HepG2 (cell line): ENCODE data around the gene GALR2. TPM values are rescaled to one million over a fixed set of nuclear protein-coding genes. Genes with fewer than 3 reads are reported as not detected.

Experiments
- AHR ChIP-seq: IDR thresholded peaks from 2 replicates; pipeline ENCODE4 v1.6.1; 2018; ENCODE audit warnings: missing genetic modification reagents, missing compliant biosample characterization
- CBX5 ChIP-seq: sonication (generic); formaldehyde crosslinking; IDR thresholded peaks from 2 replicates; pipeline ENCODE4 v1.4.0; 2020; ENCODE audit warnings: missing genetic modification reagents, borderline replicate concordance
- HCFC1 ChIP-seq: fragments of 150-350 bp; IDR thresholded peaks from 2 replicates; pipeline ENCODE4 v1.6.1; 2014; ENCODE audit warnings: low read depth, low read length
- KDM3A ChIP-seq: IDR thresholded peaks from 2 replicates; pipeline ENCODE4 v1.6.1; 2018; ENCODE audit warnings: low read depth, missing compliant biosample characterization
- NR2F2 ChIP-seq: IDR thresholded peaks from 2 replicates; pipeline ENCODE4 v1.6.1; 2012; ENCODE audit warnings: low read depth, inconsistent platforms, borderline replicate concordance
- PAX8 ChIP-seq: sonication (generic); formaldehyde crosslinking; IDR thresholded peaks from 2 replicates; pipeline ENCODE4 v1.8.0; 2022; ENCODE audit warnings: mild to moderate bottlenecking, missing genetic modification reagents, borderline replicate concordance
- ZFY ChIP-seq: sonication (generic); formaldehyde crosslinking; IDR thresholded peaks from 2 replicates; pipeline ENCODE4 v1.4.0; 2020; ENCODE audit warnings: missing genetic modification reagents
- ZNF101 ChIP-seq: sonication (generic); formaldehyde crosslinking; IDR thresholded peaks from 2 replicates; pipeline ENCODE4 v1.4.0; 2020; ENCODE audit warnings: mild to moderate bottlenecking, low read depth, missing genetic modification reagents, borderline replicate concordance
- ZNF121 ChIP-seq: sonication (generic); formaldehyde crosslinking; IDR thresholded peaks from 2 replicates; pipeline ENCODE4 v1.5.0; 2020; ENCODE audit warnings: mild to moderate bottlenecking, missing genetic modification reagents
- ZNF232 ChIP-seq: sonication (generic); formaldehyde crosslinking; IDR thresholded peaks from 2 replicates; pipeline ENCODE4 v1.4.0; 2020; ENCODE audit warnings: missing genetic modification reagents, borderline replicate concordance
- ZNF569 ChIP-seq: sonication (generic); formaldehyde crosslinking; IDR thresholded peaks from 2 replicates; pipeline ENCODE4 v1.5.0; 2020; ENCODE audit warnings: mild to moderate bottlenecking, missing genetic modification reagents, moderate library complexity, borderline replicate concordance
- ZNF761 ChIP-seq: sonication (generic); formaldehyde crosslinking; conservative IDR thresholded peaks from 2 replicates; pipeline ENCODE4 v1.4.0; 2020; ENCODE audit warnings: mild to moderate bottlenecking, missing genetic modification reagents
- ZNF768 ChIP-seq: sonication (generic); formaldehyde crosslinking; IDR thresholded peaks from 2 replicates; pipeline ENCODE4 v1.4.0; 2020; ENCODE audit warnings: missing genetic modification reagents
- ZZZ3 ChIP-seq: sonication (generic); formaldehyde crosslinking; IDR thresholded peaks from 2 replicates; pipeline ENCODE4 v1.4.0; 2020; ENCODE audit warnings: missing genetic modification reagents, mild to moderate bottlenecking, borderline replicate concordance
- polyA plus RNA-seq, 8 experiments: library from polyadenylated mRNA; depleted of rRNA in 3 of 8; stranded (reverse) in 7 of 8; unstranded in 1 of 8; fragments of >200 nt; fragmentation: Illumina TruSeq in 4 of 8; extraction: Trizol in 4 of 8; gene quantifications; 2 replicates each; pipeline versions ENCODE4 v1.2.1 to v1.2.3, GENCODE V29; 2011 to 2016; ENCODE audit warnings: low read depth in 4 of 8, missing spikeins in 1 of 8, mixed read lengths in 1 of 8; ENCODE audit not compliant: insufficient read depth in 1 of 8
- total RNA-seq, 5 experiments: library from RNA; depleted of rRNA; stranded (reverse); fragments of >200 nt; fragmentation: Illumina TruSeq; extraction: Trizol; gene quantifications; 2 replicates each; pipeline ENCODE4 v1.2.3, GENCODE V29; 2016; ENCODE audit warnings: low read depth in 1 of 5
- TF ChIP-seq, protein P1 (sequence below): sonication (generic); formaldehyde crosslinking; IDR thresholded peaks from 2 replicates; pipeline ENCODE4 v1.4.0; 2020; ENCODE audit warnings: mild to moderate bottlenecking, missing genetic modification reagents
- TF ChIP-seq, protein P2 (sequence below): sonication (generic); formaldehyde crosslinking; IDR thresholded peaks from 2 replicates; pipeline ENCODE4 v1.8.0; 2022; ENCODE audit warnings: mild to moderate bottlenecking, missing genetic modification reagents, moderate library complexity
- TF ChIP-seq, protein P3 (sequence below): sonication (generic); formaldehyde crosslinking; conservative IDR thresholded peaks from 2 replicates; pipeline ENCODE4 v1.8.1; 2023; ENCODE audit warnings: missing genetic modification reagents
- TF ChIP-seq, protein P4 (sequence below): sonication (generic); formaldehyde crosslinking; IDR thresholded peaks from 2 replicates; pipeline ENCODE4 v1.9.0; 2021; ENCODE audit warnings: missing genetic modification reagents, borderline replicate concordance

The GALR2 gene
- total and polyA plus RNA-seq, 2 of the 13 experiments (the other 11 are each of a cell fraction or from before 2014, with no cell fraction given) = 0.48 to 0.58 TPM

- TF ChIP-seq, protein P1, sequence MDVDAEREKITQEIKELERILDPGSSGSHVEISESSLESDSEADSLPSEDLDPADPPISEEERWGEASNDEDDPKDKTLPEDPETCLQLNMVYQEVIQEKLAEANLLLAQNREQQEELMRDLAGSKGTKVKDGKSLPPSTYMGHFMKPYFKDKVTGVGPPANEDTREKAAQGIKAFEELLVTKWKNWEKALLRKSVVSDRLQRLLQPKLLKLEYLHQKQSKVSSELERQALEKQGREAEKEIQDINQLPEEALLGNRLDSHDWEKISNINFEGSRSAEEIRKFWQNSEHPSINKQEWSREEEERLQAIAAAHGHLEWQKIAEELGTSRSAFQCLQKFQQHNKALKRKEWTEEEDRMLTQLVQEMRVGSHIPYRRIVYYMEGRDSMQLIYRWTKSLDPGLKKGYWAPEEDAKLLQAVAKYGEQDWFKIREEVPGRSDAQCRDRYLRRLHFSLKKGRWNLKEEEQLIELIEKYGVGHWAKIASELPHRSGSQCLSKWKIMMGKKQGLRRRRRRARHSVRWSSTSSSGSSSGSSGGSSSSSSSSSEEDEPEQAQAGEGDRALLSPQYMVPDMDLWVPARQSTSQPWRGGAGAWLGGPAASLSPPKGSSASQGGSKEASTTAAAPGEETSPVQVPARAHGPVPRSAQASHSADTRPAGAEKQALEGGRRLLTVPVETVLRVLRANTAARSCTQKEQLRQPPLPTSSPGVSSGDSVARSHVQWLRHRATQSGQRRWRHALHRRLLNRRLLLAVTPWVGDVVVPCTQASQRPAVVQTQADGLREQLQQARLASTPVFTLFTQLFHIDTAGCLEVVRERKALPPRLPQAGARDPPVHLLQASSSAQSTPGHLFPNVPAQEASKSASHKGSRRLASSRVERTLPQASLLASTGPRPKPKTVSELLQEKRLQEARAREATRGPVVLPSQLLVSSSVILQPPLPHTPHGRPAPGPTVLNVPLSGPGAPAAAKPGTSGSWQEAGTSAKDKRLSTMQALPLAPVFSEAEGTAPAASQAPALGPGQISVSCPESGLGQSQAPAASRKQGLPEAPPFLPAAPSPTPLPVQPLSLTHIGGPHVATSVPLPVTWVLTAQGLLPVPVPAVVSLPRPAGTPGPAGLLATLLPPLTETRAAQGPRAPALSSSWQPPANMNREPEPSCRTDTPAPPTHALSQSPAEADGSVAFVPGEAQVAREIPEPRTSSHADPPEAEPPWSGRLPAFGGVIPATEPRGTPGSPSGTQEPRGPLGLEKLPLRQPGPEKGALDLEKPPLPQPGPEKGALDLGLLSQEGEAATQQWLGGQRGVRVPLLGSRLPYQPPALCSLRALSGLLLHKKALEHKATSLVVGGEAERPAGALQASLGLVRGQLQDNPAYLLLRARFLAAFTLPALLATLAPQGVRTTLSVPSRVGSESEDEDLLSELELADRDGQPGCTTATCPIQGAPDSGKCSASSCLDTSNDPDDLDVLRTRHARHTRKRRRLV (CRISPR knock-in tag) = no peak
- TF ChIP-seq ZZZ3 (CRISPR knock-in tag) (peak; percentile 66), PAX8 (CRISPR knock-in tag) (no peak), CBX5 (CRISPR knock-in tag) (0 out of 2 replicates have a peak, but pooled peaks have one; percentile 3), AHR (peak; percentile 18; the same call in 1 of the 2 replicates), NR2F2 (peak; percentile 37; the same call in 1 of the 2 replicates), KDM3A (CRISPR knock-in tag) (no peak; the same call in 1 of the 2 replicates), HCFC1 (no peak), ZNF569 (CRISPR knock-in tag) (0 out of 2 replicates have a peak, but pooled peaks have one; percentile 38), ZNF232 (no peak; the same call in 1 of the 2 replicates), ZNF761 (CRISPR knock-in tag) (0 out of 2 replicates have a peak, but pooled peaks have one; percentile 80), ZFY (CRISPR knock-in tag) (peak; percentile 92), ZNF121 (CRISPR knock-in tag) (0 out of 2 replicates have a peak, but pooled peaks have one; percentile 40), ZNF101 (CRISPR knock-in tag) (no peak), ZNF768 (no peak; the same call in 1 of the 2 replicates)
- TF ChIP-seq, protein P2, sequence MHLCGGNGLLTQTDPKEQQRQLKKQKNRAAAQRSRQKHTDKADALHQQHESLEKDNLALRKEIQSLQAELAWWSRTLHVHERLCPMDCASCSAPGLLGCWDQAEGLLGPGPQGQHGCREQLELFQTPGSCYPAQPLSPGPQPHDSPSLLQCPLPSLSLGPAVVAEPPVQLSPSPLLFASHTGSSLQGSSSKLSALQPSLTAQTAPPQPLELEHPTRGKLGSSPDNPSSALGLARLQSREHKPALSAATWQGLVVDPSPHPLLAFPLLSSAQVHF = no peak
- TF ChIP-seq, protein P3, sequence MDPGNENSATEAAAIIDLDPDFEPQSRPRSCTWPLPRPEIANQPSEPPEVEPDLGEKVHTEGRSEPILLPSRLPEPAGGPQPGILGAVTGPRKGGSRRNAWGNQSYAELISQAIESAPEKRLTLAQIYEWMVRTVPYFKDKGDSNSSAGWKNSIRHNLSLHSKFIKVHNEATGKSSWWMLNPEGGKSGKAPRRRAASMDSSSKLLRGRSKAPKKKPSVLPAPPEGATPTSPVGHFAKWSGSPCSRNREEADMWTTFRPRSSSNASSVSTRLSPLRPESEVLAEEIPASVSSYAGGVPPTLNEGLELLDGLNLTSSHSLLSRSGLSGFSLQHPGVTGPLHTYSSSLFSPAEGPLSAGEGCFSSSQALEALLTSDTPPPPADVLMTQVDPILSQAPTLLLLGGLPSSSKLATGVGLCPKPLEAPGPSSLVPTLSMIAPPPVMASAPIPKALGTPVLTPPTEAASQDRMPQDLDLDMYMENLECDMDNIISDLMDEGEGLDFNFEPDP (CRISPR knock-in tag) = no peak
- TF ChIP-seq, protein P4, sequence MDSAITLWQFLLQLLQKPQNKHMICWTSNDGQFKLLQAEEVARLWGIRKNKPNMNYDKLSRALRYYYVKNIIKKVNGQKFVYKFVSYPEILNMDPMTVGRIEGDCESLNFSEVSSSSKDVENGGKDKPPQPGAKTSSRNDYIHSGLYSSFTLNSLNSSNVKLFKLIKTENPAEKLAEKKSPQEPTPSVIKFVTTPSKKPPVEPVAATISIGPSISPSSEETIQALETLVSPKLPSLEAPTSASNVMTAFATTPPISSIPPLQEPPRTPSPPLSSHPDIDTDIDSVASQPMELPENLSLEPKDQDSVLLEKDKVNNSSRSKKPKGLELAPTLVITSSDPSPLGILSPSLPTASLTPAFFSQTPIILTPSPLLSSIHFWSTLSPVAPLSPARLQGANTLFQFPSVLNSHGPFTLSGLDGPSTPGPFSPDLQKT (CRISPR knock-in tag) = no peak
These were observed 28.9 kb downstream of the GALR2 start, which contains the start of gene EXOC7 (continued) for GRCh38 chr17:76103274-76104139.
